CD14-positive monocyte (primary cell): ENCODE results near the gene DDX39A. TPM values are rescaled to one million over a fixed set of nuclear protein-coding genes. Genes with fewer than 3 reads are reported as not detected.

Experiments
- DNase-seq, 3 donors: peaks; one replicate each; pipeline ENCODE4 v3.0.0-alpha.2; 2011 to 2022
- H2AFZ ChIP-seq: 2 replicates; pipeline ENCODE4 v1.6.0; 2012; ENCODE audit warnings: mild to moderate bottlenecking, low read depth, low read length, inconsistent platforms; ENCODE audit not compliant: insufficient read depth, poor library complexity, severe bottlenecking
- H3K27ac ChIP-seq, 2 donors: 1 replicate in 1 of 2; 2 replicates in 1 of 2; pipeline ENCODE4 v1.5.1; 2012 to 2013; ENCODE audit warnings: low read length in 2 of 2, control low read depth in 1 of 2, inconsistent platforms in 1 of 2, low read depth in 1 of 2, mild to moderate bottlenecking in 1 of 2
- H3K27me3 ChIP-seq, 2 donors: one replicate each; pipeline versions ENCODE4 v1.6.0 to v1.6.1; 2011 to 2013; ENCODE audit warnings: low read length in 2 of 2; ENCODE audit not compliant: control insufficient read depth in 2 of 2, insufficient read depth in 2 of 2
- H3K36me3 ChIP-seq, 2 donors: replicated peaks in 1 of 2; 1 replicate in 1 of 2; 2 replicates in 1 of 2; pipeline versions ENCODE4 v1.5.1 to v1.6.1; 2012 to 2013; ENCODE audit warnings: low read length in 2 of 2, control low read depth in 1 of 2, inconsistent platforms in 1 of 2, mild to moderate bottlenecking in 1 of 2; ENCODE audit not compliant: insufficient read depth in 2 of 2, control insufficient read depth in 1 of 2
- H3K4me1 ChIP-seq, 2 donors: 1 replicate in 1 of 2; 2 replicates in 1 of 2; pipeline versions ENCODE4 v1.5.1 to v1.6.1; 2012 to 2013; ENCODE audit warnings: low read length in 2 of 2, control low read depth in 1 of 2, inconsistent platforms in 1 of 2, mild to moderate bottlenecking in 1 of 2, moderate library complexity in 1 of 2; ENCODE audit not compliant: insufficient read depth in 2 of 2, control insufficient read depth in 1 of 2
- H3K4me2 ChIP-seq: replicated peaks from 2 replicates; pipeline ENCODE3; 2012; ENCODE audit warnings: low read length, moderate library complexity, mild to moderate bottlenecking; ENCODE audit not compliant: poor library complexity, severe bottlenecking; ENCODE audit errors: extremely low read depth
- H3K4me3 ChIP-seq, 3 experiments: fragments of 200-600 bp in 1 of 3; sonication (generic) in 1 of 3; replicated peaks in 1 of 3; 1 replicate in 2 of 3; 2 replicates in 1 of 3; pipeline ENCODE4 v1.5.1; 2011 to 2013; ENCODE audit warnings: low read length in 3 of 3, mild to moderate bottlenecking in 3 of 3, control low read depth in 2 of 3, low read depth in 2 of 3, inconsistent platforms in 1 of 3, moderate library complexity in 1 of 3
- H3K79me2 ChIP-seq: 2 replicates; pipeline ENCODE4 v1.6.0; 2012; ENCODE audit warnings: mild to moderate bottlenecking, control low read depth, inconsistent platforms, low read length, moderate library complexity; ENCODE audit not compliant: insufficient read depth
- H3K9ac ChIP-seq: 2 replicates; pipeline ENCODE4 v1.6.0; 2017; ENCODE audit warnings: low read length, mild to moderate bottlenecking; ENCODE audit not compliant: insufficient read depth, poor library complexity, severe bottlenecking
- H3K9me3 ChIP-seq, 2 donors: replicated peaks in 1 of 2; 1 replicate in 1 of 2; 2 replicates in 1 of 2; pipeline versions ENCODE4 v1.5.1 to v1.6.1; 2012 to 2013; ENCODE audit warnings: low read length in 2 of 2, control low read depth in 1 of 2; ENCODE audit not compliant: control insufficient read depth in 1 of 2, insufficient read depth in 1 of 2
- H4K20me1 ChIP-seq: 2 replicates; pipeline ENCODE4 v1.6.0; 2012; ENCODE audit warnings: mild to moderate bottlenecking, low read length, control low read depth, moderate library complexity; ENCODE audit not compliant: insufficient read depth
- H3K27ac Mint-ChIP-seq, 7 donors: one replicate each; pipeline ENCODE4 v1.8.0; 2020; ENCODE audit warnings: mild to moderate bottlenecking in 7 of 7, mixed read lengths in 7 of 7, moderate library complexity in 6 of 7, inconsistent platforms in 2 of 7
- H3K27me3 Mint-ChIP-seq, 3 donors: one replicate each; pipeline ENCODE4 v1.8.0; 2021 to 2022; ENCODE audit warnings: low read depth in 3 of 3, mild to moderate bottlenecking in 3 of 3, mixed read lengths in 3 of 3, moderate library complexity in 3 of 3, inconsistent platforms in 1 of 3
- H3K36me3 Mint-ChIP-seq, 2 donors: one replicate each; pipeline ENCODE4 v1.8.0; 2020; ENCODE audit warnings: mixed read lengths in 2 of 2, inconsistent platforms in 1 of 2, mild to moderate bottlenecking in 1 of 2
- H3K4me1 Mint-ChIP-seq: one replicate; pipeline ENCODE4 v1.8.0; 2020; ENCODE audit warnings: mild to moderate bottlenecking, mixed read lengths
- H3K4me3 Mint-ChIP-seq, 2 donors: one replicate each; pipeline ENCODE4 v1.8.0; 2020; ENCODE audit warnings: mild to moderate bottlenecking in 2 of 2, mixed read lengths in 2 of 2, moderate library complexity in 1 of 2
- H3K9me3 Mint-ChIP-seq, 7 donors: one replicate each; pipeline ENCODE4 v1.8.0; 2020 to 2022; ENCODE audit warnings: mixed read lengths in 7 of 7, mild to moderate bottlenecking in 6 of 7, moderate library complexity in 6 of 7, inconsistent platforms in 2 of 7
- CTCF ChIP-seq: fragments of 200-600 bp; IDR thresholded peaks from one replicate; pipeline ENCODE4 v1.8.0; 2022; ENCODE audit warnings: antibody characterized with exemption, mild to moderate bottlenecking
- WGBS: methylation state at CpG from one replicate; pipeline ENCODE4 v1.1.5; 2013; ENCODE audit warnings: missing lambda C conversion rate; ENCODE audit not compliant: insufficient coverage; 5-methylcytosine and 5-hydroxymethylcytosine counted together
- intact Hi-C, 2 donors: fragments of 100-400 bp; cut with micrococcal nuclease; formaldehyde crosslinking; loops; one replicate each; pipeline versions ENCODE4 v1.15.0 to v1.15.1; 2023
- polyA plus RNA-seq, 3 donors: library from polyadenylated mRNA; depleted of rRNA in 1 of 3; unstranded in 2 of 3; stranded (reverse) in 1 of 3; fragments of 300-500 nt in 2 of 3; fragments of >200 nt in 1 of 3; fragmentation: Illumina TruSeq in 2 of 3; gene quantifications; 1 replicate in 2 of 3; 2 replicates in 1 of 3; pipeline ENCODE4 v1.2.3, GENCODE V29; 2012 to 2021

Gene DDX39A
- polyA plus RNA-seq, 3 donors, result 78.7 to 187 (median 83.5) TPM

GRCh38 chr19:14395262-14395661 lies 23.9 kb downstream of the DDX39A start:
- H3K36me3 Mint-ChIP-seq, result peaks cover 78 to 93% of the 10 kb centered on the region in 2 donors
- Histone ChIP-seq H3K36me3 (peaks cover 87 to 95% of the 10 kb centered on the region in 2 donors), H3K27me3 (no peaks in the 10 kb centered on the region), H3K4me3 (no peak overlapping the region), H3K9ac (no peak overlapping the region), H3K4me2 (no peak overlapping the region), H3K79me2 (peaks cover 37% of the 10 kb centered on the region), H3K4me1 (no peaks in the 10 kb centered on the region), H2AFZ (no peak overlapping the region), H3K27ac (no peak overlapping the region), H4K20me1 (peaks cover 88% of the 10 kb centered on the region), H3K9me3 (no peaks in the 10 kb centered on the region)
- no peaks in the 10 kb centered on the region for H3K4me1 Mint-ChIP-seq
- peak overlapping the region in 4 of 7 donors; percentile 36 to 82 (median 64) for H3K27ac Mint-ChIP-seq
- intact Hi-C loops, result no loop called here
- H3K27me3 Mint-ChIP-seq, result peaks cover 0 to 8% (median 0%) of the 10 kb centered on the region in 3 donors
- H3K9me3 Mint-ChIP-seq, result peaks cover 0 to 1% (median 0%) of the 10 kb centered on the region in 7 donors
- H3K4me3 Mint-ChIP-seq, result no peak overlapping the region
- 95% methylated on average over 6 of the region's 9 CpGs for WGBS
- no peak for TF ChIP-seq CTCF
- no peak for DNase-seq

GRCh38 chr19:14394167-14394566 lies 25.0 kb downstream of the DDX39A start:
- WGBS, result 97% methylated on average over 9 of the region's 9 CpGs
- peaks cover 76 to 95% of the 10 kb centered on the region in 2 donors for H3K36me3 Mint-ChIP-seq

More at GRCh38 chr19:14394167-14394566, 25.0 kb downstream of the DDX39A start:
- Histone ChIP-seq H3K9ac (no peak overlapping the region), H2AFZ (no peak overlapping the region), H3K27ac (peak overlapping the region in 1 of 2 donors; percentile 36), H3K27me3 (no peaks in the 10 kb centered on the region), H3K9me3 (no peaks in the 10 kb centered on the region), H3K79me2 (peaks cover 38% of the 10 kb centered on the region), H4K20me1 (peaks cover 88% of the 10 kb centered on the region), H3K4me3 (no peak overlapping the region), H3K4me2 (no peak overlapping the region), H3K4me1 (no peaks in the 10 kb centered on the region), H3K36me3 (peaks cover 81 to 88% of the 10 kb centered on the region in 2 donors)
- no peak for TF ChIP-seq CTCF
- H3K4me3 Mint-ChIP-seq, result no peak overlapping the region
- peaks cover 6% of the 10 kb centered on the region for H3K4me1 Mint-ChIP-seq
- intact Hi-C loops, result loop anchor here in 1 of 2 donors (5.0 kb wide), 1 partner anchor 37 kb away; no protein-coding TSS in a partner anchor
- peaks cover 0 to 4% (median 0%) of the 10 kb centered on the region in 3 donors for H3K27me3 Mint-ChIP-seq
- peak overlapping the region in 3 of 7 donors; percentile 43 to 53 (median 50) for H3K27ac Mint-ChIP-seq
- DNase-seq, result no peak
- H3K9me3 Mint-ChIP-seq, result peaks cover 0 to 1% (median 0%) of the 10 kb centered on the region in 7 donors
